ENCODE measurements around the gene ZNF79. TPM values are rescaled to one million over a fixed set of nuclear protein-coding genes. Genes with fewer than 3 reads are reported as not detected.

Gene ZNF79
- total and polyA plus RNA-seq, 2 of the 4 experiments (the other 2 are of a cell fraction), result 5.6 to 15.4 TPM

GRCh38 chr9:127389381-127390247, 34.6 kb upstream of the ZNF79 start:
- H2AK9ac ChIP-seq (replicated peaks; ENCODE audit: low read depth, low read length, poor library complexity), result no peak overlapping the region
- no TSS peak for BruUV-seq (replicated peaks)
- no peaks in the 10 kb centered on the region for H3K9me3 ChIP-seq (ENCODE audit: control insufficient read depth, insufficient read depth, low read length)
- no peak overlapping the region for H2BK20ac ChIP-seq (ENCODE audit: low read depth, low read length)
- ChIA-PET CTCF (no interaction called here), POLR2A (ENCODE audit: unreplicated experiment) (no interaction called here)
- no peak overlapping the region for H2BK120ac ChIP-seq (ENCODE audit: low read depth, low read length)
- no peak overlapping the region for H3K4me3 ChIP-seq (ENCODE audit: insufficient read depth, low read depth, low read length)
- no peak overlapping the region for H2BK5ac ChIP-seq (ENCODE audit: low read depth, low read length, poor library complexity, severe bottlenecking)
- H2AFZ ChIP-seq (replicated peaks; ENCODE audit: low read length, poor library complexity), result no peak overlapping the region
- H2AK5ac ChIP-seq (ENCODE audit: low read depth, low read length), result no peak overlapping the region
- no peak for TF ChIP-seq CHD1 (IDR thresholded peaks at IDR 0.05; ENCODE audit: low read depth, low read length)
- no peak for TF ChIP-seq POLR2A (IDR thresholded peaks at IDR 0.05; ENCODE audit: low read depth, low read length)
- TF ChIP-seq CTCF (conservative IDR thresholded peaks at IDR 0.05; ENCODE audit: low read depth, low read length), result no peak
- no peak for TF ChIP-seq MAZ (IDR thresholded peaks at IDR 0.05; ENCODE audit: borderline replicate concordance, low read depth, low read length)
- TF ChIP-seq RAD21 (IDR thresholded peaks at IDR 0.05; ENCODE audit: low read length), result no peak
- no peak for TF ChIP-seq NFE2L2 (IDR thresholded peaks at IDR 0.05; ENCODE audit: low read depth, low read length)
- TF ChIP-seq CEBPB (IDR thresholded peaks at IDR 0.05; ENCODE audit: low read depth, low read length), result no peak
- TF ChIP-seq RCOR1 (IDR thresholded peaks at IDR 0.05; ENCODE audit: insufficient replicate concordance, low read length), result no peak
- peak overlapping the region; percentile 55; the same call in 1 of the 3 replicates for H2BK15ac ChIP-seq (ENCODE audit: low read depth, low read length)
- ATAC-seq (ENCODE audit: low read depth) (no peak), DNase-seq (no peak)
- no peak overlapping the region for H3K9ac ChIP-seq (ENCODE audit: low read depth, low read length)
- no peak overlapping the region for H4K91ac ChIP-seq (ENCODE audit: insufficient read depth, low read depth, low read length)
- peaks cover 5% of the 10 kb centered on the region for H3K4me1 ChIP-seq (ENCODE audit: control insufficient read depth, insufficient read depth, low read length)
- no peak overlapping the region for H3K27ac ChIP-seq (ENCODE audit: insufficient read depth, low read length)
- H3K4me2 ChIP-seq (ENCODE audit: low read depth, low read length), result no peak overlapping the region
- no peak overlapping the region for H4K5ac ChIP-seq (ENCODE audit: low read depth, low read length)
- H4K20me1 ChIP-seq (ENCODE audit: insufficient read depth, low read length), result peaks cover 9% of the 10 kb centered on the region; the same call in 1 of the 2 replicates
- no peaks in the 10 kb centered on the region for H3K36me3 ChIP-seq (ENCODE audit: control insufficient read depth, insufficient read depth, low read length)
- peaks cover 11% of the 10 kb centered on the region for H3K9me1 ChIP-seq (ENCODE audit: insufficient read depth, low read length)
- no peak overlapping the region for H3K18ac ChIP-seq (ENCODE audit: low read depth, low read length)
- peaks cover 12% of the 10 kb centered on the region for H3K27me3 ChIP-seq (ENCODE audit: control insufficient read depth, insufficient read depth, low read length)
- H3K23ac ChIP-seq (ENCODE audit: low read depth, low read length), result no peak overlapping the region
- WGBS, 2 experiments (ENCODE audit: extremely low coverage in 2 of 2, insufficient read length in 1 of 2), result no CpG with 5 or more reads among the region's 4 CpGs
- intact Hi-C loops (cut with micrococcal nuclease), result loop anchor here (2.0 to 10.0 kb wide), 2 partner anchors 105 to 175 kb away; no protein-coding TSS in a partner anchor
- in situ Hi-C loops (cut with MboI; ENCODE audit: low sequenced_read_pairs), result loop anchor here (25.0 kb wide), 1 partner anchor 452 kb away; no protein-coding TSS in a partner anchor
- no peak overlapping the region for H3K4ac ChIP-seq (ENCODE audit: low read depth, low read length)
- H3K14ac ChIP-seq (replicated peaks; ENCODE audit: low read depth, low read length), result no peak overlapping the region
- H4K8ac ChIP-seq (ENCODE audit: low read depth in 2 of 2, low read length in 2 of 2), result no peak overlapping the region
- H3K79me1 ChIP-seq (ENCODE audit: low read depth in 1 of 2, low read length in 2 of 2), result no peaks in the 10 kb centered on the region
- dilution Hi-C loops (cut with HindIII; ENCODE audit: low sequenced_read_pairs, unreplicated experiment), result no loop called here
- H3K56ac ChIP-seq (ENCODE audit: extremely low read depth, insufficient read depth, low read length), result no peak overlapping the region

Measured in IMR-90 (cell line).